GM12878 (cell line): Measurements from ENCODE around the gene SMIM35. TPM values are rescaled to one million over a fixed set of nuclear protein-coding genes. Genes with fewer than 3 reads are reported as not detected.
A peak's percentile ranks its signal among the peaks of the same experiment; 100 is the strongest.

Experiments
- CREB1 ChIP-seq: IDR thresholded peaks from 2 replicates; pipeline ENCODE4 v1.6.1; 2012; ENCODE audit warnings: low read depth, mild to moderate bottlenecking, inconsistent platforms
- EP300 ChIP-seq, 2 experiments: fragments of 150-350 bp in 1 of 2; IDR thresholded peaks; 2 replicates each; pipeline ENCODE4 v1.6.1; 2011 to 2012; ENCODE audit warnings: low read depth in 2 of 2, low read length in 2 of 2, borderline replicate concordance in 1 of 2, improper control_type of control experiment in 1 of 2, inconsistent platforms in 1 of 2; ENCODE audit not compliant: control insufficient read depth in 1 of 2
- FOXK2 ChIP-seq: fragments of 450-650 bp; IDR thresholded peaks from 2 replicates; pipeline ENCODE4 v1.6.1; 2017; ENCODE audit warnings: mild to moderate bottlenecking, moderate library complexity
- FOXM1 ChIP-seq: IDR thresholded peaks from 2 replicates; pipeline ENCODE4 v1.6.1; 2012; ENCODE audit warnings: low read depth, mild to moderate bottlenecking, inconsistent platforms, low read length, moderate library complexity
- NFYA ChIP-seq: IDR thresholded peaks from 2 replicates; pipeline ENCODE4 v1.6.1; 2011; ENCODE audit warnings: low read depth, mild to moderate bottlenecking, low read length, improper control_type of control experiment, borderline replicate concordance
- NR2C1 ChIP-seq: fragments of 450-650 bp; IDR thresholded peaks from 2 replicates; pipeline ENCODE4 v1.6.1; 2017; ENCODE audit warnings: antibody characterized with exemption, mild to moderate bottlenecking, moderate library complexity
- RBBP5 ChIP-seq: fragments of 200-600 bp; sonication (generic); conservative IDR thresholded peaks from 2 replicates; pipeline ENCODE4 v1.6.1; 2016
- RELA ChIP-seq: fragments of 450-650 bp; IDR thresholded peaks from 2 replicates; pipeline ENCODE4 v1.8.0; 2014; ENCODE audit warnings: borderline replicate concordance; ENCODE audit not compliant: partially characterized antibody
- RFX5 ChIP-seq: IDR thresholded peaks from 2 replicates; pipeline ENCODE4 v1.6.1; 2011; ENCODE audit warnings: low read depth, low read length, improper control_type of control experiment
- SMAD5 ChIP-seq: IDR thresholded peaks from 2 replicates; pipeline ENCODE4 v1.6.1; 2016; ENCODE audit warnings: antibody characterized with exemption, low read depth
- ZBTB4 ChIP-seq: fragments of 450-650 bp; formaldehyde crosslinking; IDR thresholded peaks from 2 replicates; pipeline ENCODE4 v1.4.0; 2022; ENCODE audit warnings: mild to moderate bottlenecking, moderate library complexity
- ZNF217 ChIP-seq: fragments of 450-650 bp; IDR thresholded peaks from 2 replicates; pipeline ENCODE4 v1.6.1; 2017; ENCODE audit warnings: antibody characterized with exemption, mild to moderate bottlenecking
- polyA plus RNA-seq, 11 experiments: library from polyadenylated mRNA; depleted of rRNA in 4 of 11; unstranded in 6 of 11; stranded (reverse) in 5 of 11; fragments of >200 nt; fragmentation: Nextera tagmentation in 4 of 11; fragmentation: Illumina TruSeq in 1 of 11; extraction: Ambion mirVana in 4 of 11; extraction: Trizol in 1 of 11; gene quantifications; 1 replicate in 1 of 11; 2 replicates in 10 of 11; pipeline versions ENCODE4 v1.2.1 to v1.2.3, GENCODE V29; 2011 to 2016; ENCODE audit warnings: inconsistent platforms in 2 of 11, missing spikeins in 2 of 11, low read depth in 1 of 11
- total RNA-seq, 4 experiments: library from RNA; depleted of rRNA in 3 of 4; stranded (reverse); fragments of >200 nt in 3 of 4; fragmentation: Illumina TruSeq in 1 of 4; extraction: Trizol in 1 of 4; gene quantifications; 2 replicates each; pipeline versions ENCODE4 v1.2.1 to v1.2.3, GENCODE V29; 2013 to 2021
- TF ChIP-seq, protein P1 (sequence below): IDR thresholded peaks from 2 replicates; pipeline ENCODE4 v1.6.1; 2011; ENCODE audit warnings: low read depth, low read length, improper control_type of control experiment, borderline replicate concordance
- TF ChIP-seq, protein P2 (sequence below): fragments of 150-350 bp; IDR thresholded peaks from 2 replicates; pipeline ENCODE4 v1.6.1; 2014; ENCODE audit warnings: mild to moderate bottlenecking, low read depth, low read length
- TF ChIP-seq, protein P3 (sequence below): IDR thresholded peaks from 2 replicates; pipeline ENCODE4 v1.6.1; 2012; ENCODE audit warnings: low read depth, low read length, improper control_type of control experiment
- TF ChIP-seq, protein P4 (sequence below): IDR thresholded peaks from 2 replicates; pipeline ENCODE4 v1.6.1; 2012; ENCODE audit warnings: low read depth, low read length, improper control_type of control experiment
- TF ChIP-seq, protein P5 (sequence below): fragments of 450-650 bp; IDR thresholded peaks from 2 replicates; pipeline ENCODE4 v1.6.1; 2014; ENCODE audit warnings: mild to moderate bottlenecking
- TF ChIP-seq, protein P6 (sequence below): IDR thresholded peaks from 2 replicates; pipeline ENCODE4 v1.6.1; 2012; ENCODE audit warnings: low read length, inconsistent platforms

The SMIM35 gene
- total and polyA plus RNA-seq, 10 of the 15 experiments (the other 5 are each of a cell fraction or from before 2014, with no cell fraction given): 0.02 to 1.1 (median 0.05) TPM; not detected in 5

DNA sequence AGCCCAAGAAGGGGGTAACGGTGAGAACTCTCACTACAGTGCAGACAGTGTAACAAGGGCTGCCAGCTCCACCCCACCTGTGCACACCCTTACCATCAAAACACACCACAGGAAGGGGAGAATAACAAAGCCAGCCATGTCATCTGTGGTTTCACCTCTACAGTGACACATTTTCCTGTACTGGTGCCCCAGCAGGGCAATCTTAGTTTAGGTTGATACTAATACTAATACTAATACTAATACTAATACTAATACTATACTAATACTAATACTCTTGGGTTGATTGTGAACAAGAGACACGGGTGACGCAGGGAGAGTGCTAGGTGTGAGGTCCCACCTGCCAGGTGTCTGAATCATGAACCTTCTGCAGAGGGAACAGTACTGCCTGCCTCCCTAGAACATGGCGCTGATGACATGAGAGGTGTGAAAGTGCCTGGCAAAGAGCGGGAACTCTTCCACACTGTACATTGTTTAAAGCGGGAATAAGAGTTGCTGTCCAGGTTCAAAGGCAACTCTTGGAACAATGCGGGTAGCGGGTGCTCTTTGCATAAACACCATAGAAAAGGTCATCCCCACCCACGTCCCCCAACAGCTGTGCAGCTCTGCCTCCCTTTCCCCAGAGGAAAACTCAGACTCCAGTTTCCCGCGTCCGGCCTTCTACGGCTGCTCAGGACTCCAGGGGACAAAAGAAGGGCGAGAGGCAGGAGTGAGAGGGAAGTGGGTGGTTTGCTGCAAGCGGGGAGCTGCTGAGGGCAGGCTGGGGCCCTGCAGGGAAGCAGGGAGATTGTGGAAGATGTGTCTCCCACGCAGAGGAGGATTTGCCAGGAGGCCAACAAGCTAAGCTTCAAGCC, 34.9 kb downstream of the SMIM35 start (continued):
- TF ChIP-seq, protein P1, sequence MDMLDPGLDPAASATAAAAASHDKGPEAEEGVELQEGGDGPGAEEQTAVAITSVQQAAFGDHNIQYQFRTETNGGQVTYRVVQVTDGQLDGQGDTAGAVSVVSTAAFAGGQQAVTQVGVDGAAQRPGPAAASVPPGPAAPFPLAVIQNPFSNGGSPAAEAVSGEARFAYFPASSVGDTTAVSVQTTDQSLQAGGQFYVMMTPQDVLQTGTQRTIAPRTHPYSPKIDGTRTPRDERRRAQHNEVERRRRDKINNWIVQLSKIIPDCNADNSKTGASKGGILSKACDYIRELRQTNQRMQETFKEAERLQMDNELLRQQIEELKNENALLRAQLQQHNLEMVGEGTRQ: no peak
- TF ChIP-seq, protein P2, sequence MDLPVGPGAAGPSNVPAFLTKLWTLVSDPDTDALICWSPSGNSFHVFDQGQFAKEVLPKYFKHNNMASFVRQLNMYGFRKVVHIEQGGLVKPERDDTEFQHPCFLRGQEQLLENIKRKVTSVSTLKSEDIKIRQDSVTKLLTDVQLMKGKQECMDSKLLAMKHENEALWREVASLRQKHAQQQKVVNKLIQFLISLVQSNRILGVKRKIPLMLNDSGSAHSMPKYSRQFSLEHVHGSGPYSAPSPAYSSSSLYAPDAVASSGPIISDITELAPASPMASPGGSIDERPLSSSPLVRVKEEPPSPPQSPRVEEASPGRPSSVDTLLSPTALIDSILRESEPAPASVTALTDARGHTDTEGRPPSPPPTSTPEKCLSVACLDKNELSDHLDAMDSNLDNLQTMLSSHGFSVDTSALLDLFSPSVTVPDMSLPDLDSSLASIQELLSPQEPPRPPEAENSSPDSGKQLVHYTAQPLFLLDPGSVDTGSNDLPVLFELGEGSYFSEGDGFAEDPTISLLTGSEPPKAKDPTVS: no peak
- TF ChIP-seq NFYA: no peak
- TF ChIP-seq EP300 (IDR thresholded peaks at IDR 0.05; ENCODE audit: borderline replicate concordance in 1 of 2, control insufficient read depth in 1 of 2, low read depth in 2 of 2, low read length in 2 of 2): peak; percentile 14 to 42; a peak in 2 of 4 replicates
- no peak for TF ChIP-seq NR2C1
- TF ChIP-seq, protein P3, sequence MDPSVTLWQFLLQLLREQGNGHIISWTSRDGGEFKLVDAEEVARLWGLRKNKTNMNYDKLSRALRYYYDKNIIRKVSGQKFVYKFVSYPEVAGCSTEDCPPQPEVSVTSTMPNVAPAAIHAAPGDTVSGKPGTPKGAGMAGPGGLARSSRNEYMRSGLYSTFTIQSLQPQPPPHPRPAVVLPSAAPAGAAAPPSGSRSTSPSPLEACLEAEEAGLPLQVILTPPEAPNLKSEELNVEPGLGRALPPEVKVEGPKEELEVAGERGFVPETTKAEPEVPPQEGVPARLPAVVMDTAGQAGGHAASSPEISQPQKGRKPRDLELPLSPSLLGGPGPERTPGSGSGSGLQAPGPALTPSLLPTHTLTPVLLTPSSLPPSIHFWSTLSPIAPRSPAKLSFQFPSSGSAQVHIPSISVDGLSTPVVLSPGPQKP: no peak
- TF ChIP-seq, protein P4, sequence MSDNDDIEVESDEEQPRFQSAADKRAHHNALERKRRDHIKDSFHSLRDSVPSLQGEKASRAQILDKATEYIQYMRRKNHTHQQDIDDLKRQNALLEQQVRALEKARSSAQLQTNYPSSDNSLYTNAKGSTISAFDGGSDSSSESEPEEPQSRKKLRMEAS: no peak
- TF ChIP-seq RFX5: no peak
- TF ChIP-seq, protein P5, sequence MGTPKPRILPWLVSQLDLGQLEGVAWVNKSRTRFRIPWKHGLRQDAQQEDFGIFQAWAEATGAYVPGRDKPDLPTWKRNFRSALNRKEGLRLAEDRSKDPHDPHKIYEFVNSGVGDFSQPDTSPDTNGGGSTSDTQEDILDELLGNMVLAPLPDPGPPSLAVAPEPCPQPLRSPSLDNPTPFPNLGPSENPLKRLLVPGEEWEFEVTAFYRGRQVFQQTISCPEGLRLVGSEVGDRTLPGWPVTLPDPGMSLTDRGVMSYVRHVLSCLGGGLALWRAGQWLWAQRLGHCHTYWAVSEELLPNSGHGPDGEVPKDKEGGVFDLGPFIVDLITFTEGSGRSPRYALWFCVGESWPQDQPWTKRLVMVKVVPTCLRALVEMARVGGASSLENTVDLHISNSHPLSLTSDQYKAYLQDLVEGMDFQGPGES: no peak
- 0 out of 2 replicates have a peak, but pooled peaks have one; percentile 17 for TF ChIP-seq CREB1
- no peak for TF ChIP-seq ZNF217
- TF ChIP-seq, protein P6, sequence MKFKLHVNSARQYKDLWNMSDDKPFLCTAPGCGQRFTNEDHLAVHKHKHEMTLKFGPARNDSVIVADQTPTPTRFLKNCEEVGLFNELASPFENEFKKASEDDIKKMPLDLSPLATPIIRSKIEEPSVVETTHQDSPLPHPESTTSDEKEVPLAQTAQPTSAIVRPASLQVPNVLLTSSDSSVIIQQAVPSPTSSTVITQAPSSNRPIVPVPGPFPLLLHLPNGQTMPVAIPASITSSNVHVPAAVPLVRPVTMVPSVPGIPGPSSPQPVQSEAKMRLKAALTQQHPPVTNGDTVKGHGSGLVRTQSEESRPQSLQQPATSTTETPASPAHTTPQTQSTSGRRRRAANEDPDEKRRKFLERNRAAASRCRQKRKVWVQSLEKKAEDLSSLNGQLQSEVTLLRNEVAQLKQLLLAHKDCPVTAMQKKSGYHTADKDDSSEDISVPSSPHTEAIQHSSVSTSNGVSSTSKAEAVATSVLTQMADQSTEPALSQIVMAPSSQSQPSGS: no peak
- no peak for TF ChIP-seq RBBP5
- TF ChIP-seq FOXK2: no peak
- TF ChIP-seq ZBTB4 (CRISPR knock-in tag): no peak
- no peak for TF ChIP-seq SMAD5
- no peak for TF ChIP-seq FOXM1
- TF ChIP-seq RELA: no peak
